Measurements from ENCODE around the gene NEGR1.

GRCh38 chr1:71919811-71920509 is 362.4 kb downstream of the NEGR1 start:
- TF ChIP-seq CTCF (IDR thresholded peaks at IDR 0.05): no peak
- TF ChIP-seq POLR2A (IDR thresholded peaks at IDR 0.05): no peak
- TF ChIP-seq EP300 (IDR thresholded peaks at IDR 0.05): no peak

Measured in ovary (tissue), 3 donors.